Naive thymus-derived CD8-positive, alpha-beta T cell (primary cell): ENCODE data around the gene CAMK2D. TPM values are rescaled to one million over a fixed set of nuclear protein-coding genes. Genes with fewer than 3 reads are reported as not detected.

Experiments
- ATAC-seq, 2 donors: fragments of 150-1000 bp; cut with Tn5 transposase in 1 of 2; sonication (Bioruptor Pico), chemical (Tn5 transposase) in 1 of 2; 1 replicate in 1 of 2; 2 replicates in 1 of 2; pipeline ENCODE4 v1.10.0; 2021; ENCODE audit warnings: mild to moderate bottlenecking in 2 of 2, moderate library complexity in 2 of 2
- POLR2A ChIA-PET: fragments of 350-600 bp; sonication (Branson Sonifier 250); formaldehyde crosslinking; loops from one replicate; lab custom pipeline; 2021; ENCODE audit warnings: antibody characterized with exemption; lab: Charles Lee
- DNase-seq, 10 donors: peaks; one replicate each; pipeline versions ENCODE4 v3.0.0 to v3.0.0-alpha.2; 2020 to 2022
- H3K27ac Mint-ChIP-seq, 10 donors: one replicate each; pipeline ENCODE4 v1.8.0; 2020 to 2022; ENCODE audit warnings: mild to moderate bottlenecking in 10 of 10, mixed read lengths in 10 of 10, moderate library complexity in 4 of 10, inconsistent platforms in 1 of 10
- H3K27me3 Mint-ChIP-seq, 5 donors: one replicate each; pipeline ENCODE4 v1.8.0; 2021 to 2022; ENCODE audit warnings: mixed read lengths in 5 of 5
- H3K36me3 Mint-ChIP-seq, 3 donors: one replicate each; pipeline ENCODE4 v1.8.0; 2020 to 2022; ENCODE audit warnings: mixed read lengths in 3 of 3, mild to moderate bottlenecking in 2 of 3, inconsistent platforms in 1 of 3
- H3K4me1 Mint-ChIP-seq, 4 donors: one replicate each; pipeline ENCODE4 v1.8.0; 2021 to 2022; ENCODE audit warnings: mixed read lengths in 4 of 4
- H3K4me3 Mint-ChIP-seq, 10 donors: one replicate each; pipeline ENCODE4 v1.8.0; 2020 to 2022; ENCODE audit warnings: mild to moderate bottlenecking in 10 of 10, mixed read lengths in 10 of 10, moderate library complexity in 6 of 10, inconsistent platforms in 1 of 10
- H3K9me3 Mint-ChIP-seq, 9 donors: one replicate each; pipeline ENCODE4 v1.8.0; 2020 to 2022; ENCODE audit warnings: mixed read lengths in 9 of 9, mild to moderate bottlenecking in 3 of 9, inconsistent platforms in 1 of 9, moderate library complexity in 1 of 9
- polyA plus RNA-seq, 3 donors: library from polyadenylated mRNA; unstranded; fragments of 300-500 nt; fragmentation: Illumina TruSeq; gene quantifications; one replicate each; pipeline ENCODE4 v1.2.3, GENCODE V29; 2021
- total RNA-seq, 8 experiments: library from RNA in 2 of 8; stranded (reverse) in 2 of 8; gene quantifications; one replicate each; pipeline ENCODE4 v1.2.3 and lab custom pipeline; 2021 to 2026

Gene CAMK2D
- total and polyA plus RNA-seq, 5 experiments from 2014 or later = 10.4 to 40.8 (median 12.0) TPM

DNA sequence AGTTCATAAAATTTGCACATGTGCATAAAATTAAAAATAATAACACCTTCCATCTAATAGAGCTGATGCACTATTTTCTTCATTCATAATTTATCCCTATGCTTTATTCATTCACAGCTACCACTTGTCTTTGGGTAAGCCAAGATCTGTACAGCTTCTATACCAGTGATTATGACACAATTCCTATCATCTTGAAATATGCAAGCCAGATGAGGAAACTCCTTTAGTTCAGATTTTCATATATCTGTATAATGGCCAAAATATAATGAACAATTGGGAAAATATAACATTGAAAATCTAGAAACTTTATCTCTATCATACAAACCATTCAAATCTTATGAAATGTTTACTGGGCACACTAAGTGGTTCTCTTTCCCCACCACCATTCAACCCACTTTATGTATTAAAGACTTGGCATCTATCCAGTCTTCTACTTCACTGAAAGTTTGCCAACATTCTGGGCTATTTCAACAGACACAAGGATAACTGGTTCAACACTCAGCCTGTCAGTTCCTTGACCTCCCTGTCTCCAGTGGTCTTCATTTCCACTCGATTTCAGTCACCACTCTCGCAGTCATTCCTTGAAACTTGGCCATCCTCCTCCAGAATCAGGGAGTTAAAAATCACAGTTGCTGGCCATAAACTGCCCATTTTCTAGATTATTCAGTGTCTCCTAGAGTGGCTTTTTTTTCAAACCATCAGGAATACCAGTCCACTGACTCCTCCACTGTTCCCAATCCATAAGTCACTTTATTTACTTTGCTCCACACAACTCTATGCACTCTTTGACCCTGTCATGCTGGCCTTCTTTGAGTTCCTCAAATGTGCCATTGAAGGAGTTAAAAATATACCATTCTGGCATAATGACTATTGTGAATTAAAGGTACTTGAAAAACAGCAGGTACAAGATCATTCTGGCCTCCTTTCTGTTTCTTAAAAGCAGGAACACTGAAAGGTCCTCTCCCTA is 85.5 kb downstream of the CAMK2D start:
- POLR2A ChIA-PET = no interaction called here
- ATAC-seq = no peak
- H3K4me3 Mint-ChIP-seq = peak overlapping the region in 1 of 10 donors; percentile 32

DNA sequence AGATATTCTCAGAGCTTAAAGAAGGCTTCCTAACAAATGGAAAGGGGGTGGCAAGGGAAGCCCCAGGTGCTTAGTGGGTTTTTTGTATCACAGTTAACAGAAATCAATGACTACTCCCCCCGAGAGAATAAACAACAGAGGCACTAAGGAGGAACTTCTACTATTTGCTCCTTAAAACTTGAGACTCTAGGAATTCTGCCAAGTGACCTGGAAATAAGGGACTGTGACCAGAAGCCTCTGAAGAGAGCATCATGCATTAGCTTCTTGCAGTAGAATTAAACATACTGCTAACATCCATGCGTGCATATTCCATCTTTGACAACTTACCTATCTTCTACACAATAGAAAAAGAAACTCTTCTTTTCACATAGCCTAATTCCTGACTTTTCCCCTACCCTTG is 86.8 kb downstream of the CAMK2D start:
- no peak for DNase-seq
- POLR2A ChIA-PET = no interaction called here
- peaks cover under 1 to 11% (median 11%) of the 10 kb centered on the region in 3 donors for H3K36me3 Mint-ChIP-seq
- H3K9me3 Mint-ChIP-seq = no peaks in the 10 kb centered on the region
- no peaks in the 10 kb centered on the region for H3K27me3 Mint-ChIP-seq
- ATAC-seq = no peak
- peak overlapping the region in 1 of 10 donors; percentile 45 for H3K27ac Mint-ChIP-seq
- H3K4me1 Mint-ChIP-seq = peaks cover 24 to 58% (median 47%) of the 10 kb centered on the region in 4 donors
- H3K4me3 Mint-ChIP-seq = no peak overlapping the region

More for the DNA sequence above, 85.5 kb downstream of the CAMK2D start:
- Mint-ChIP-seq H3K27me3 (no peaks in the 10 kb centered on the region), H3K27ac (peak overlapping the region in 6 of 10 donors; percentile 6 to 95 (median 70)), H3K36me3 (peaks cover 0 to 13% (median 12%) of the 10 kb centered on the region in 3 donors), H3K9me3 (no peaks in the 10 kb centered on the region), H3K4me1 (peaks cover 24 to 58% (median 49%) of the 10 kb centered on the region in 4 donors)
- no peak for DNase-seq

DNA sequence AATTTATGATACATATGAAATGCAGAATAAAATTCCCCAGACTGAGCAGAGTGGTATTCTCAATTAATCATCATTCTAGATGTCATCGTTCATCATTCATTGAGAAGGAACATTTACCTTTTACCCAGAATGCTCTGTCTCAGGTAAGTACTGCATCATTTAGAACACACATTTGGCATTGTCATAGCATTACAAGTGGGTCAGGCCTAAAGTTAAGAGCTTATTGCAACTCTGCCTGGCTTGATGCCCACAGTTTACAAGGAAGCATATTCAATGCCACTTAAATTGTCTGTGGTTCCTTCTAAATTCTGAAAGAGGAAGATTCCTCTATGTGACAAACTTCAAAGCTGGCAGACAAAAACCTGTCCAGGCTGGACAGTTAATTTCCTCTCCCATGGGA is 87.3 kb downstream of the CAMK2D start:
- H3K4me1 Mint-ChIP-seq = peaks cover 24 to 58% (median 48%) of the 10 kb centered on the region in 4 donors
- POLR2A ChIA-PET = no interaction called here

DNA sequence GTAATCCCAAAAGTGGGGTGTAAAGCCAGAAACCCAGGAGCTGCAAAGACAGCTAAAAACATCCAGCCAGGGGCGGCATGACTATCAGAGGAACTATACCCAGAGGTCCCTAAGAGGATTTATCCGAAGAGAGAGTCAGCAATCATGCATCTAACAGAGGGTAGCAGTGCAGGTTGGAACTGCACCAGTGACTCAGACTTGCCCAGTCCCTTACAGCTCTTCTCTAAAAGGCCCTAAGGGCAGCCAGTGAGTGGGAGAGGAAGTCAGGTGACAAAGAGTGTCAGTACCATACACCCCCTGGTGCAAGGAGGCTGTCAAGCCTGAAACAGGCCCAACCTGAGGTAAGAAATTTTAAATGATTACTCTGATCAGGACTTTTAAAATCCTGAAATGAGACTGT is 88.1 kb downstream of the CAMK2D start:
- peaks cover 24 to 57% (median 47%) of the 10 kb centered on the region in 4 donors for H3K4me1 Mint-ChIP-seq
- peak in 2 of 10 donors; percentile 14 to 16 for DNase-seq
- peak overlapping the region in 2 of 10 donors; percentile 23 to 56 for H3K4me3 Mint-ChIP-seq
- ATAC-seq = peak; percentile 74 to 79
- peak overlapping the region in 4 of 10 donors; percentile 10 to 38 (median 29) for H3K27ac Mint-ChIP-seq
- no peaks in the 10 kb centered on the region for H3K27me3 Mint-ChIP-seq
- POLR2A ChIA-PET = no interaction called here
- H3K36me3 Mint-ChIP-seq = peaks cover 5 to 11% (median 10%) of the 10 kb centered on the region in 3 donors
- no peaks in the 10 kb centered on the region for H3K9me3 Mint-ChIP-seq

More for the DNA sequence above, 87.3 kb downstream of the CAMK2D start:
- Mint-ChIP-seq H3K4me3 (no peak overlapping the region), H3K9me3 (no peaks in the 10 kb centered on the region), H3K27me3 (no peaks in the 10 kb centered on the region), H3K27ac (no peak overlapping the region), H3K36me3 (peaks cover 5 to 12% (median 11%) of the 10 kb centered on the region in 3 donors)
- ATAC-seq = no peak
- no peak for DNase-seq

DNA sequence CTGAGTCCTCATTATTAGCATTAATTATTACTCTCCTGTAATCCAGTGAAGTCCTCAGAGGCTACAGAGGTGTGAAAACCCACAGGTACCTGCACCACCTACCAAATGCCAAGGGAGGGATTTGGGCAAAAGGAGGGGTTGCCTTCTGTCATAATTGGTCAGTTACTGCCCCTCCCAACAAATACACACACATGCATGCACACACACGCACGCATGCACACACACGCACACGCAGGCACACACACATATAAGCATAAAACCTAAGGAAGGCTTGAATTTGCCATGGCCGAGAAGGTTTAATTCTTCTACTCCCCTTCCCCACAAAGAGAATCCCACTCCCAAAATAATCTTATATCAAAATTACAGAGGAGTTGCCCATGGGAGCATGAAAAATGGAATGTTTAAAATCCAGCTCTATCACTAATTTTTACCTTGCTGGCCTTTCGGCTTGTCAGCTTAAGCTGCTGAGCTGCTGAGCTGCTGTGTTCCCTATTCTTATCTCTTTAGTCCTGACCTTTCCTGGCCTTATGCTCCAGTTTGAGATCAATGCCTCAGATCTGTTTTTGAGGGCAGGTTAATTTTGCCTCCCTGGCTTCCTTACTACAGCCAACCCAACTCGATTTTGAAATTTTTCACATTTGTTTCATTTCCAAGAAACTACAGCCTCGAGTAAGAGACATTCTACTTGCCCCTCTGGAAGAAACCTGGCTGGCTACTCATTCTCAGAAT is 95.0 kb downstream of the CAMK2D start:
- ATAC-seq (no peak), DNase-seq (no peak)
- Mint-ChIP-seq H3K4me1 (peaks cover 0 to 12% (median 6%) of the 10 kb centered on the region in 4 donors), H3K9me3 (no peaks in the 10 kb centered on the region), H3K27me3 (no peaks in the 10 kb centered on the region), H3K27ac (no peak overlapping the region), H3K4me3 (no peak overlapping the region), H3K36me3 (peaks cover 5 to 18% (median 14%) of the 10 kb centered on the region in 3 donors)
- POLR2A ChIA-PET = no interaction called here

DNA sequence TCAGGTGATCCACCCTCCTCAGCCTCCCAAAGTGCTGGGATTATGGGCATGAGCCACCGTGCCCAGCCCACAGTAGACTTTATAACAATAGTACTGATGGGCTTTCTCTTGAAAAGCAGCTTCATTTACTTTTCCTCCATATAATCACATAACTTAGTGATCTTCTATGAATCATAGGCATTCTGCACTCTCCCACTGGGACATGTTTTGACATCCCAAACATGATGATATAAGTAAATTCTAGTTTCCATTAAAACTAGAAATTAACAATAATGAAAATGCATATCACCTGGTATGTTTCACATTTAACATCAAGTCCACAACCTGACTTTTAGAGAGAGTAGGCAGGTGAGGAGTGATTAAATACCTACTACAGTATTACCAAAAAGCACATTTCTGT is 96.5 kb downstream of the CAMK2D start:
- no peak for ATAC-seq
- no peaks in the 10 kb centered on the region for H3K27me3 Mint-ChIP-seq
- POLR2A ChIA-PET = interaction anchor here (0.7 to 1.3 kb wide), 2 partner anchors 19 to 210 kb away, joined by 3 read pairs; no protein-coding TSS in a partner anchor
- peaks cover 0 to 12% (median 4%) of the 10 kb centered on the region in 4 donors for H3K4me1 Mint-ChIP-seq
- H3K36me3 Mint-ChIP-seq = peaks cover 5 to 21% (median 19%) of the 10 kb centered on the region in 3 donors
- no peak overlapping the region for H3K27ac Mint-ChIP-seq
- no peaks in the 10 kb centered on the region for H3K9me3 Mint-ChIP-seq
- no peak for DNase-seq
- H3K4me3 Mint-ChIP-seq = no peak overlapping the region

DNA sequence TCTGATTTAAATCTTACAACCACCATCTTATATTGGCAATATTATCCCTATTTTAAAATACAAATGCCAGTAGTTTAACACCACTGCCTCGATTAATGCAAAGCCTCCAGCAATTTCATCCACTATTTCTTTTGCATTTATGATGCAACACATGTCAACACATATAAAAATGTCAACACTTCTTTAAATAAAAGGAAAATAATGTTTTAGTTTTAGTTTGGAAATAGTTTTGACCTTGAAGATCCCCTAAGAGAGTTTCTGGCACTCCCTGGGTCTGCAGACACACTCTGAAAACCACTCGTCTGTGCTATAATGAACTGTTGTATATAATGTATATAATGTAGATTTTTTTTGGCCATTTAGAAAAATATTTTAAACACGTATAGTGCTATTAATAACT is 99.0 kb downstream of the CAMK2D start:
- Mint-ChIP-seq H3K27ac (no peak overlapping the region), H3K9me3 (no peaks in the 10 kb centered on the region), H3K36me3 (peaks cover 0 to 38% (median 30%) of the 10 kb centered on the region in 3 donors), H3K27me3 (no peaks in the 10 kb centered on the region), H3K4me1 (peaks cover 6 to 24% (median 19%) of the 10 kb centered on the region in 4 donors), H3K4me3 (no peak overlapping the region)
- no peak for DNase-seq
- no peak for ATAC-seq
- POLR2A ChIA-PET = interaction anchor here (0.7 kb wide), 1 partner anchor 105 kb away, joined by 3 read pairs; no protein-coding TSS in a partner anchor

DNA sequence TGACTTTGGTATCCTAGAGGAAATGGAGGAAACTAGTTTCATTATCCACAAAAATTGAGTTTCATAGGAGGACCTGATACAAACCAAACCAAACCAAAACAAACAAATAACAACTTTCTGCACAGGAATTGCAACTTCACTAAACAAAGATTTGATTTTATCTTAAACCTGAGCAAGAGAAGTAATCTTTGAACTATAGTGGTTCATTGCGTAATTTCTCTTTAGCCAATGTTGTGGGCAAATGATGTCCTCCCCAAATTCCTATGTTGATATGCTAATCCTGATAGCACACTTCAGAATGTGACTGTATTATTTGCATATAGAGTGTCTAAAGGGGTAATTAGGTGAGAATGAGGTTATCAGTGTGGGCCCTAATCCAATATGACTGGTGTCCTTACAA is 102.4 kb downstream of the CAMK2D start:
- POLR2A ChIA-PET = no interaction called here
- peaks cover 10 to 39% (median 32%) of the 10 kb centered on the region in 4 donors for H3K4me1 Mint-ChIP-seq

DNA sequence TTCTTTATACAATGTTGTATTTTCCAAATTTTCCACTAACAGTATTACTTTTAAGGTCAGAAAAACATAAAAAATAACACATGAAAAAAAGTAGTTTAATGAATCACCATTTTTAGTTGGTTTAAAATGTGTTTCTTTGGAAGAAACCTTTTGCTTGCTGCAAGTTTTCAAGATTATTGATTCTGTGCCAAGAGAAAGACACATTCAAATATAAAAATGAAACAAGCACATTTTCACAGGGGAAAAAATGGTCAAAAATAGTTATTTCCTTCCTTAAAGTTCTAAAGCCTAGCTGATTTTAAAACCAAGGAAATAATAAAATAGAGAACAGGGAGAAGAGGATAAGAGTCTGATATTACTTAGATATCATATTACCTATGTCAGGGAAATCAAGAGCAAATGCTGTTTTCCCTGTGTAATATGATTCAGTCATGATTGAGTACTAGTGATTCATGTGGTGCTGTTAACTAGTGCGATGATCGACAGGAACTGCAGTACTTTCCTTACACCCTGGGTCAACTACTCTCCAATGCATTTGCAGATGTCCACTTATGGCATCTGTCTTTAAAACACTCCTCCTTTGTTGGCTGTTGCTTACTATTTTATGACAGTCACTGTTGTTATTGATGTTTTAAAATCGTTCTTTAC is 103.8 kb downstream of the CAMK2D start:
- no peaks in the 10 kb centered on the region for H3K27me3 Mint-ChIP-seq
- no peak for ATAC-seq
- POLR2A ChIA-PET = no interaction called here

More for the DNA sequence above, 102.4 kb downstream of the CAMK2D start:
- Mint-ChIP-seq H3K27ac (peak overlapping the region in 1 of 10 donors; percentile 27), H3K4me3 (no peak overlapping the region), H3K27me3 (no peaks in the 10 kb centered on the region), H3K9me3 (no peaks in the 10 kb centered on the region), H3K36me3 (peaks cover 0 to 33% (median 28%) of the 10 kb centered on the region in 3 donors)
- DNase-seq = no peak
- ATAC-seq = no peak

DNA sequence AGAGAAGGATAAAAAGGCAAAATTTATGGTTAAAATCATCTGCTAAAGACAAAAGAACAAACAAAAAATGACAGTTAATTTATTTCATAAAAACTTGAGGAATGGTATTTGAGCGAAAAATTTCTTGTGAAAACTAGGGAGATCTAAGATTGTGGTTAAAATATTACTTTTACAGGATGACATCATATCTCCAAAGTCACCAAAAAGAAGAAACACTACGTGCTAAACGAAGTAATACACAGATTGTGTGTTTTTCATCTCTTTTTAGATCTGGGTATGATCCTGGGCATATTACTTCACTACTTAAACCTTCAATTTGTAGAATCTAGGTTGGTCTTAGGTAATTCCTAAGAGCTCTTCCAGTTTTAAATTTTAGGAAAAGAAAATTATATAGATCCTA is 107.7 kb downstream of the CAMK2D start:
- H3K4me3 Mint-ChIP-seq = no peak overlapping the region
- peaks cover 14 to 40% (median 30%) of the 10 kb centered on the region in 4 donors for H3K4me1 Mint-ChIP-seq
- no peaks in the 10 kb centered on the region for H3K9me3 Mint-ChIP-seq

More for the DNA sequence above, 103.8 kb downstream of the CAMK2D start:
- H3K36me3 Mint-ChIP-seq = peaks cover 0 to 33% (median 28%) of the 10 kb centered on the region in 3 donors
- H3K9me3 Mint-ChIP-seq = no peaks in the 10 kb centered on the region
- H3K4me3 Mint-ChIP-seq = no peak overlapping the region
- H3K4me1 Mint-ChIP-seq = peaks cover 12 to 39% (median 32%) of the 10 kb centered on the region in 4 donors
- H3K27ac Mint-ChIP-seq = no peak overlapping the region
- no peak for DNase-seq

DNA sequence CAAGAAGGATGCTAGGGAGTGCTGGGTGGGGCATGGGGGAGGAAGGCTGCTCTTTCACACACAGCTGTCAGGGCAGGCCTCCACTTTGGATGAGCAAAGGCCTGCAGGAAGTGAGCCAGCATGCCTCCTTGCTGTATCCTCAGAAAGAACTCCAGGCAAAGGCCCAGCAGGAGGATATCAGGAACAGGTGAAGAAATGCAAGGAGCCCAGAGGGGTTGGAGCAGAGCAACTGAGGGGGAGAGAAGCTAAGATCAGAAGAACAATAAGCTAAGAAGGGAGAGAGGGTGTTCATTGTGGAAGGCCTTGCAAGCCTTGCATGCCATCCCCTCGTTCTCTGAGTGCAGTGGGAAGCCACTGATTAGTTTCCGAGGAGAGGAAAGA is 115.1 kb downstream of the CAMK2D start:
- Mint-ChIP-seq H3K9me3 (no peaks in the 10 kb centered on the region), H3K36me3 (peaks cover 0 to 12% (median 5%) of the 10 kb centered on the region in 3 donors), H3K4me3 (no peak overlapping the region), H3K27ac (peak overlapping the region in 5 of 10 donors; percentile 40 to 83 (median 50)), H3K4me1 (peaks cover 18 to 48% (median 32%) of the 10 kb centered on the region in 4 donors), H3K27me3 (no peaks in the 10 kb centered on the region)
- no peak for DNase-seq
- POLR2A ChIA-PET = no interaction called here
- ATAC-seq = no peak

More for the DNA sequence above, 107.7 kb downstream of the CAMK2D start:
- H3K36me3 Mint-ChIP-seq = peaks cover 0 to 14% (median 10%) of the 10 kb centered on the region in 3 donors
- POLR2A ChIA-PET = no interaction called here
- H3K27me3 Mint-ChIP-seq = no peaks in the 10 kb centered on the region
- no peak for DNase-seq
- no peak for ATAC-seq
- peak overlapping the region in 1 of 10 donors; percentile 30 for H3K27ac Mint-ChIP-seq
